Trophoblast cell (in vitro differentiated cells and primary cell): Measurements from ENCODE around the gene CAMTA2. TPM values are rescaled to one million over a fixed set of nuclear protein-coding genes. Genes with fewer than 3 reads are reported as not detected.

ENCODE experiments used
- DNase-seq, 2 donors: peaks; one replicate each; pipeline ENCODE4 v3.0.0-alpha.2; 2016
- H2AFZ ChIP-seq: 2 replicates; pipeline ENCODE4 v1.6.1; 2013; ENCODE audit warnings: low read length, moderate library complexity, mild to moderate bottlenecking; ENCODE audit not compliant: insufficient read depth, poor library complexity
- H2AK5ac ChIP-seq: 2 replicates; pipeline ENCODE4 v1.6.1; 2013; ENCODE audit warnings: mild to moderate bottlenecking, low read length
- H2BK120ac ChIP-seq: 2 replicates; pipeline ENCODE4 v1.6.1; 2013; ENCODE audit warnings: low read length, mild to moderate bottlenecking, moderate library complexity; ENCODE audit not compliant: insufficient read depth, poor library complexity
- H2BK12ac ChIP-seq: 2 replicates; pipeline ENCODE4 v1.6.1; 2013; ENCODE audit warnings: mild to moderate bottlenecking, low read length, moderate library complexity
- H2BK5ac ChIP-seq: 2 replicates; pipeline ENCODE4 v1.6.1; 2013; ENCODE audit warnings: low read length, low read depth, moderate library complexity, mild to moderate bottlenecking; ENCODE audit not compliant: poor library complexity
- H3K14ac ChIP-seq: 2 replicates; pipeline ENCODE4 v1.6.1; 2013; ENCODE audit warnings: mild to moderate bottlenecking, low read length
- H3K18ac ChIP-seq: 2 replicates; pipeline ENCODE4 v1.6.1; 2013; ENCODE audit warnings: mild to moderate bottlenecking, low read length
- H3K23ac ChIP-seq: 2 replicates; pipeline ENCODE4 v1.6.1; 2013; ENCODE audit warnings: low read length
- H3K27ac ChIP-seq: 2 replicates; pipeline ENCODE4 v1.5.1; 2013; ENCODE audit warnings: low read depth, mild to moderate bottlenecking, inconsistent platforms, low read length, moderate library complexity
- H3K27me3 ChIP-seq: 2 replicates; pipeline ENCODE4 v1.6.1; 2013; ENCODE audit warnings: inconsistent platforms, mild to moderate bottlenecking, low read length, moderate library complexity; ENCODE audit not compliant: insufficient read depth
- H3K36me3 ChIP-seq, 2 experiments: 1 replicate in 1 of 2; 2 replicates in 1 of 2; pipeline ENCODE4 v1.6.1; 2013; ENCODE audit warnings: low read length in 2 of 2, mild to moderate bottlenecking in 2 of 2, moderate library complexity in 1 of 2; ENCODE audit not compliant: insufficient read depth in 2 of 2, control insufficient read depth in 1 of 2
- H3K4ac ChIP-seq: 2 replicates; pipeline ENCODE4 v1.6.1; 2013; ENCODE audit warnings: low read depth, mild to moderate bottlenecking, low read length, moderate library complexity
- H3K4me1 ChIP-seq, 2 experiments: 1 replicate in 1 of 2; 2 replicates in 1 of 2; pipeline ENCODE4 v1.6.1; 2013; ENCODE audit warnings: low read length in 2 of 2, mild to moderate bottlenecking in 2 of 2, moderate library complexity in 1 of 2; ENCODE audit not compliant: insufficient read depth in 2 of 2, control insufficient read depth in 1 of 2
- H3K4me2 ChIP-seq: 2 replicates; pipeline ENCODE4 v1.6.1; 2013; ENCODE audit warnings: inconsistent platforms, mild to moderate bottlenecking, low read length, moderate library complexity
- H3K4me3 ChIP-seq: 2 replicates; pipeline ENCODE4 v1.5.1; 2013; ENCODE audit warnings: mild to moderate bottlenecking, low read depth, low read length, inconsistent platforms
- H3K79me1 ChIP-seq: one replicate; pipeline ENCODE4 v1.6.1; 2013; ENCODE audit warnings: low read length
- H3K79me2 ChIP-seq: 2 replicates; pipeline ENCODE4 v1.6.1; 2013; ENCODE audit warnings: low read length, mild to moderate bottlenecking; ENCODE audit not compliant: control insufficient read depth, insufficient read depth, poor library complexity
- H3K9ac ChIP-seq: 2 replicates; pipeline ENCODE4 v1.6.1; 2013; ENCODE audit warnings: mild to moderate bottlenecking, low read length
- H3K9me3 ChIP-seq: 2 replicates; pipeline ENCODE4 v1.6.1; 2013; ENCODE audit warnings: low read depth, mild to moderate bottlenecking, control low read depth, inconsistent platforms, low read length; ENCODE audit not compliant: insufficient read depth
- H4K12ac ChIP-seq: 2 replicates; pipeline ENCODE4 v1.6.1; 2013; ENCODE audit warnings: low read depth, mild to moderate bottlenecking, low read length, moderate library complexity
- H4K8ac ChIP-seq: 2 replicates; pipeline ENCODE4 v1.6.1; 2013; ENCODE audit warnings: low read depth, mild to moderate bottlenecking, low read length, moderate library complexity
- H4K91ac ChIP-seq: one replicate; pipeline ENCODE4 v1.6.1; 2013; ENCODE audit warnings: low read depth, mild to moderate bottlenecking, low read length, moderate library complexity
- WGBS: extraction: QIAGEN DNeasy Blood & Tissue Kit; methylation state at CpG from one replicate; pipeline ENCODE4 v1.1.7; 2013; ENCODE audit warnings: missing lambda C conversion rate; ENCODE audit not compliant: insufficient read length, insufficient coverage; ENCODE audit errors: extremely low coverage; 5-methylcytosine and 5-hydroxymethylcytosine counted together
- polyA plus RNA-seq: library from polyadenylated mRNA; stranded (reverse); fragments of 200-250 nt; gene quantifications from 2 replicates; pipeline ENCODE4 v1.2.3, GENCODE V29; 2013

CAMTA2 gene, protein sequence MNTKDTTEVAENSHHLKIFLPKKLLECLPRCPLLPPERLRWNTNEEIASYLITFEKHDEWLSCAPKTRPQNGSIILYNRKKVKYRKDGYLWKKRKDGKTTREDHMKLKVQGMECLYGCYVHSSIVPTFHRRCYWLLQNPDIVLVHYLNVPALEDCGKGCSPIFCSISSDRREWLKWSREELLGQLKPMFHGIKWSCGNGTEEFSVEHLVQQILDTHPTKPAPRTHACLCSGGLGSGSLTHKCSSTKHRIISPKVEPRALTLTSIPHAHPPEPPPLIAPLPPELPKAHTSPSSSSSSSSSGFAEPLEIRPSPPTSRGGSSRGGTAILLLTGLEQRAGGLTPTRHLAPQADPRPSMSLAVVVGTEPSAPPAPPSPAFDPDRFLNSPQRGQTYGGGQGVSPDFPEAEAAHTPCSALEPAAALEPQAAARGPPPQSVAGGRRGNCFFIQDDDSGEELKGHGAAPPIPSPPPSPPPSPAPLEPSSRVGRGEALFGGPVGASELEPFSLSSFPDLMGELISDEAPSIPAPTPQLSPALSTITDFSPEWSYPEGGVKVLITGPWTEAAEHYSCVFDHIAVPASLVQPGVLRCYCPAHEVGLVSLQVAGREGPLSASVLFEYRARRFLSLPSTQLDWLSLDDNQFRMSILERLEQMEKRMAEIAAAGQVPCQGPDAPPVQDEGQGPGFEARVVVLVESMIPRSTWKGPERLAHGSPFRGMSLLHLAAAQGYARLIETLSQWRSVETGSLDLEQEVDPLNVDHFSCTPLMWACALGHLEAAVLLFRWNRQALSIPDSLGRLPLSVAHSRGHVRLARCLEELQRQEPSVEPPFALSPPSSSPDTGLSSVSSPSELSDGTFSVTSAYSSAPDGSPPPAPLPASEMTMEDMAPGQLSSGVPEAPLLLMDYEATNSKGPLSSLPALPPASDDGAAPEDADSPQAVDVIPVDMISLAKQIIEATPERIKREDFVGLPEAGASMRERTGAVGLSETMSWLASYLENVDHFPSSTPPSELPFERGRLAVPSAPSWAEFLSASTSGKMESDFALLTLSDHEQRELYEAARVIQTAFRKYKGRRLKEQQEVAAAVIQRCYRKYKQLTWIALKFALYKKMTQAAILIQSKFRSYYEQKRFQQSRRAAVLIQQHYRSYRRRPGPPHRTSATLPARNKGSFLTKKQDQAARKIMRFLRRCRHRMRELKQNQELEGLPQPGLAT
- 38.3 and 39.7 TPM in 2 replicates for polyA plus RNA-seq

- Histone ChIP-seq H3K9me3 (no peaks in the 10 kb centered on the region), H3K27me3 (no peaks in the 10 kb centered on the region), H3K23ac (no peak within 1 kb of the TSS), H3K4me1 (peaks cover 16 to 19% of the 10 kb centered on the region in 2 experiments), H3K79me1 (peaks cover 14% of the 10 kb centered on the region), H3K14ac (peak within 1 kb of the TSS; percentile 82), H2BK12ac (no peak within 1 kb of the TSS), H2AK5ac (peak within 1 kb of the TSS; percentile 74), H2AFZ (peak within 1 kb of the TSS; percentile 73), H3K9ac (peak within 1 kb of the TSS; percentile 69), H4K8ac (peak within 1 kb of the TSS; percentile 93), H3K4me3 (peak within 1 kb of the TSS; percentile 79), H3K27ac (peak within 1 kb of the TSS; percentile 31), H3K36me3 (peaks cover 10% of the 10 kb centered on the region in 2 experiments), H3K79me2 (peaks cover 7% of the 10 kb centered on the region), H3K4me2 (peak within 1 kb of the TSS; percentile 81), H3K4ac (peak within 1 kb of the TSS; percentile 66), H4K91ac (peak within 1 kb of the TSS; percentile 88), H3K18ac (peak within 1 kb of the TSS; percentile 43), H4K12ac (peak within 1 kb of the TSS; percentile 90), H2BK120ac (peak within 1 kb of the TSS; percentile 52), H2BK5ac (peak within 1 kb of the TSS; percentile 34)
- no CpG with 5 or more reads among the region's 78 CpGs for WGBS
- peak; percentile 71 to 82 for DNase-seq
Measured at GRCh38 chr17:4986951-4987766, at the start of gene CAMTA2. TSS of gene CAMTA2 (minus strand) at chr17:4987675. CDS start at chr17:4986222, 1,453 bp downstream.

DNA sequence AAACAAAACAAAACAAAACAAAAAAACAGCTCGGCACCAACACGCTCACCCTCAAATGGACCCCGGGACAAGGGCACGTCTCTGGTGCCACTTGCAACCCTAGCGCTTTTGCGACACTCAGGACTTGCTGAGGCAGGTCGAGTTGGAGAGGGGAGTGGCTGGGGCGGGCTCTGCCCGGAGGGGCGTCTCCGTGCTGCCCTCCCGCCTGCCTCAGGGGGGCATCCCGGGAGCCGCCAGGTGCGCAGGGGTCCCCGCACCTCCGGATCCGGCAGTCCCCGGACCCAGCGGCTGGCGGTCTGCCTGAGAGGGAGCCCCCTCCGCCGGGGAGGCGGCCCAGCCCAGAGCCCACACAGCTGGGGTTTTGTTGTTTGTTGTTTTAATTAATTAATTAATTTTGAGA, 47.8 kb upstream of the CAMTA2 start, which contains the start of gene SLC52A1:
Gene SLC52A1 (minus strand): TSS at position 112 of the 400 bp plus-strand sequence. CDS start 820 bp downstream, outside the sequence.
- H2AK5ac ChIP-seq, result no peak within 1 kb of the TSS
- peak; percentile 30 to 47 for DNase-seq
- peak within 1 kb of the TSS; percentile 6 for H3K4me2 ChIP-seq
- peak within 1 kb of the TSS; percentile 17 for H2BK120ac ChIP-seq
- WGBS, result no CpG with 5 or more reads among the region's 24 CpGs
- no peaks in the 10 kb centered on the region for H3K79me2 ChIP-seq
- H3K9ac ChIP-seq, result no peak within 1 kb of the TSS
- H3K27ac ChIP-seq, result no peak within 1 kb of the TSS
- H3K27me3 ChIP-seq, result peaks cover 3% of the 10 kb centered on the region
- no peak within 1 kb of the TSS for H3K23ac ChIP-seq
- no peak within 1 kb of the TSS for H4K91ac ChIP-seq
- no peak within 1 kb of the TSS for H2AFZ ChIP-seq
- H2BK12ac ChIP-seq, result no peak within 1 kb of the TSS
- peaks cover 1% of the 10 kb centered on the region for H3K9me3 ChIP-seq
- peaks cover 2% of the 10 kb centered on the region for H3K79me1 ChIP-seq
- no peaks in the 10 kb centered on the region for H3K36me3 ChIP-seq
- no peaks in the 10 kb centered on the region for H3K4me1 ChIP-seq
- no peak within 1 kb of the TSS for H2BK5ac ChIP-seq
- no peak within 1 kb of the TSS for H3K4ac ChIP-seq
- no peak within 1 kb of the TSS for H3K18ac ChIP-seq
- no peak within 1 kb of the TSS for H3K14ac ChIP-seq
- H3K4me3 ChIP-seq, result peak within 1 kb of the TSS; percentile 32
- H4K8ac ChIP-seq, result no peak within 1 kb of the TSS
- no peak within 1 kb of the TSS for H4K12ac ChIP-seq

GRCh38 chr17:5034651-5035050, 47.2 kb upstream of the CAMTA2 start:
- Histone ChIP-seq H2BK120ac (no peak overlapping the region), H3K4ac (no peak overlapping the region), H3K18ac (no peak overlapping the region), H3K23ac (no peak overlapping the region), H2AFZ (no peak overlapping the region), H3K27ac (no peak overlapping the region), H3K14ac (no peak overlapping the region), H3K4me2 (no peak overlapping the region), H3K9me3 (peaks cover 1% of the 10 kb centered on the region), H3K4me1 (no peaks in the 10 kb centered on the region), H3K4me3 (no peak overlapping the region), H3K79me1 (peaks cover 2% of the 10 kb centered on the region), H4K12ac (no peak overlapping the region), H4K91ac (no peak overlapping the region), H3K79me2 (no peaks in the 10 kb centered on the region), H2AK5ac (no peak overlapping the region), H3K27me3 (peaks cover 3% of the 10 kb centered on the region), H2BK5ac (no peak overlapping the region), H3K9ac (no peak overlapping the region), H4K8ac (no peak overlapping the region), H2BK12ac (no peak overlapping the region), H3K36me3 (no peaks in the 10 kb centered on the region)
- no CpG with 5 or more reads among the region's 14 CpGs for WGBS
- no peak for DNase-seq
